OCI-LY1 (cell line): ENCODE results near the gene COG7.

Experiments
- H2AFZ ChIP-seq: fragments of 200-600 bp; sonication (generic), shearing (Covaris generic); 2 replicates; pipeline ENCODE4 v1.6.0; 2014; ENCODE audit warnings: antibody characterized with exemption, mild to moderate bottlenecking, low read length
- H3F3A ChIP-seq: fragments of 200-600 bp; sonication (generic), shearing (Covaris generic); 2 replicates; pipeline ENCODE4 v1.6.0; 2014; ENCODE audit warnings: mild to moderate bottlenecking, antibody characterized with exemption, low read length, moderate library complexity; ENCODE audit not compliant: insufficient read depth
- H3K27ac ChIP-seq: fragments of 200-600 bp; sonication (generic); 2 replicates; pipeline ENCODE4 v1.5.1; 2014; ENCODE audit warnings: low read length, mixed run types, mild to moderate bottlenecking, low read depth; ENCODE audit not compliant: poor library complexity, severe bottlenecking
- H3K27me3 ChIP-seq: fragments of 200-600 bp; sonication (generic); 2 replicates; pipeline ENCODE4 v1.6.0; 2014; ENCODE audit warnings: antibody characterized with exemption, mild to moderate bottlenecking, low read length, moderate library complexity; ENCODE audit not compliant: insufficient read depth
- H3K36me3 ChIP-seq: fragments of 200-600 bp; sonication (generic); 2 replicates; pipeline ENCODE4 v1.6.1; 2014; ENCODE audit warnings: mild to moderate bottlenecking, antibody characterized with exemption, low read length, moderate library complexity, mixed read lengths; ENCODE audit not compliant: insufficient read depth
- H3K4me1 ChIP-seq: fragments of 200-600 bp; sonication (generic); 2 replicates; pipeline ENCODE4 v1.5.1; 2014; ENCODE audit warnings: mild to moderate bottlenecking, low read length, moderate library complexity; ENCODE audit not compliant: insufficient read depth, severe bottlenecking
- H3K4me2 ChIP-seq: fragments of 200-600 bp; sonication (generic), shearing (Covaris generic); 2 replicates; pipeline ENCODE4 v1.6.1; 2014; ENCODE audit warnings: low read length
- H3K4me3 ChIP-seq: fragments of 200-600 bp; sonication (generic); 2 replicates; pipeline ENCODE4 v1.5.1; 2014; ENCODE audit warnings: low read length, low read depth, mild to moderate bottlenecking, mixed read lengths; ENCODE audit not compliant: poor library complexity, severe bottlenecking
- H3K79me2 ChIP-seq: fragments of 200-600 bp; shearing (Covaris generic); 2 replicates; pipeline ENCODE4 v1.6.1; 2016; ENCODE audit warnings: mixed run types, low read length, mixed read lengths; ENCODE audit not compliant: insufficient read depth
- H3K9ac ChIP-seq: fragments of 200-600 bp; sonication (generic), shearing (Covaris generic); 2 replicates; pipeline ENCODE4 v1.6.1; 2014; ENCODE audit warnings: mild to moderate bottlenecking, low read length, mixed read lengths
- H3K9me2 ChIP-seq: fragments of 200-600 bp; sonication (generic), shearing (Covaris generic); 2 replicates; pipeline ENCODE4 v1.6.1; 2014; ENCODE audit warnings: low read depth, mild to moderate bottlenecking, low read length, mixed read lengths
- H3K9me3 ChIP-seq: fragments of 200-600 bp; shearing (Covaris generic); 2 replicates; pipeline ENCODE4 v1.6.1; 2014; ENCODE audit warnings: low read length, mixed read lengths
- H4K20me1 ChIP-seq: fragments of 200-600 bp; sonication (generic), shearing (Covaris generic); 2 replicates; pipeline ENCODE4 v1.6.0; 2016; ENCODE audit warnings: mild to moderate bottlenecking, low read length; ENCODE audit not compliant: insufficient read depth
- CTCF ChIP-seq: fragments of 200-600 bp; sonication (generic), shearing (Covaris generic); IDR thresholded peaks from 2 replicates; pipeline ENCODE4 v1.5.1; 2017; ENCODE audit warnings: mild to moderate bottlenecking, antibody characterized with exemption, low read length, moderate library complexity, mixed read lengths
- EZH2 ChIP-seq: fragments of 200-600 bp; sonication (generic), shearing (Covaris generic); IDR thresholded peaks from 2 replicates; pipeline ENCODE4 v1.8.0; 2017; ENCODE audit warnings: borderline replicate concordance, mixed run types, mild to moderate bottlenecking, antibody characterized with exemption, low read length, moderate library complexity, mixed read lengths

Gene COG7

GRCh38 chr16:23356941-23357340 lies 96.0 kb downstream of the COG7 start:
- Histone ChIP-seq H3K27ac (no peak overlapping the region), H3K9ac (no peak overlapping the region), H3K4me3 (no peak overlapping the region), H4K20me1 (no peaks in the 10 kb centered on the region), H3K27me3 (no peaks in the 10 kb centered on the region), H3K9me3 (no peaks in the 10 kb centered on the region), H3F3A (no peaks in the 10 kb centered on the region), H3K4me1 (no peaks in the 10 kb centered on the region), H3K36me3 (no peaks in the 10 kb centered on the region; the same call in 1 of the 2 replicates), H2AFZ (no peak overlapping the region), H3K4me2 (no peak overlapping the region), H3K9me2 (no peaks in the 10 kb centered on the region), H3K79me2 (no peaks in the 10 kb centered on the region)
- TF ChIP-seq EZH2 (no peak), CTCF (no peak)

- Histone ChIP-seq H3K4me1 (no peaks in the 10 kb centered on the region), H4K20me1 (no peaks in the 10 kb centered on the region), H3K4me3 (no peak overlapping the region), H2AFZ (no peak overlapping the region), H3K27ac (no peak overlapping the region), H3K9ac (no peak overlapping the region), H3F3A (no peaks in the 10 kb centered on the region), H3K9me3 (no peaks in the 10 kb centered on the region), H3K79me2 (no peaks in the 10 kb centered on the region), H3K9me2 (no peaks in the 10 kb centered on the region), H3K4me2 (no peak overlapping the region), H3K27me3 (no peaks in the 10 kb centered on the region; the same call in 1 of the 2 replicates), H3K36me3 (no peaks in the 10 kb centered on the region; the same call in 1 of the 2 replicates)
- TF ChIP-seq CTCF, result no peak
- no peak for TF ChIP-seq EZH2
These were observed 97.8 kb downstream of the COG7 start for GRCh38 chr16:23355106-23355670.

- Histone ChIP-seq H3K27ac (no peak overlapping the region), H3K79me2 (no peaks in the 10 kb centered on the region), H3F3A (no peaks in the 10 kb centered on the region), H3K9ac (no peak overlapping the region), H4K20me1 (no peaks in the 10 kb centered on the region), H3K4me2 (no peak overlapping the region), H3K9me3 (no peaks in the 10 kb centered on the region), H3K9me2 (no peaks in the 10 kb centered on the region), H3K4me3 (no peak overlapping the region), H3K4me1 (no peaks in the 10 kb centered on the region), H3K27me3 (no peaks in the 10 kb centered on the region; the same call in 1 of the 2 replicates), H2AFZ (no peak overlapping the region), H3K36me3 (no peaks in the 10 kb centered on the region; the same call in 1 of the 2 replicates)
- TF ChIP-seq CTCF, result no peak
- TF ChIP-seq EZH2, result no peak
These were observed 98.7 kb downstream of the COG7 start for GRCh38 chr16:23354246-23354645.
